ENCODE measurements around the gene EDA.
A peak's percentile ranks its signal among the peaks of the same experiment; 100 is the strongest.

EDA gene

DNA sequence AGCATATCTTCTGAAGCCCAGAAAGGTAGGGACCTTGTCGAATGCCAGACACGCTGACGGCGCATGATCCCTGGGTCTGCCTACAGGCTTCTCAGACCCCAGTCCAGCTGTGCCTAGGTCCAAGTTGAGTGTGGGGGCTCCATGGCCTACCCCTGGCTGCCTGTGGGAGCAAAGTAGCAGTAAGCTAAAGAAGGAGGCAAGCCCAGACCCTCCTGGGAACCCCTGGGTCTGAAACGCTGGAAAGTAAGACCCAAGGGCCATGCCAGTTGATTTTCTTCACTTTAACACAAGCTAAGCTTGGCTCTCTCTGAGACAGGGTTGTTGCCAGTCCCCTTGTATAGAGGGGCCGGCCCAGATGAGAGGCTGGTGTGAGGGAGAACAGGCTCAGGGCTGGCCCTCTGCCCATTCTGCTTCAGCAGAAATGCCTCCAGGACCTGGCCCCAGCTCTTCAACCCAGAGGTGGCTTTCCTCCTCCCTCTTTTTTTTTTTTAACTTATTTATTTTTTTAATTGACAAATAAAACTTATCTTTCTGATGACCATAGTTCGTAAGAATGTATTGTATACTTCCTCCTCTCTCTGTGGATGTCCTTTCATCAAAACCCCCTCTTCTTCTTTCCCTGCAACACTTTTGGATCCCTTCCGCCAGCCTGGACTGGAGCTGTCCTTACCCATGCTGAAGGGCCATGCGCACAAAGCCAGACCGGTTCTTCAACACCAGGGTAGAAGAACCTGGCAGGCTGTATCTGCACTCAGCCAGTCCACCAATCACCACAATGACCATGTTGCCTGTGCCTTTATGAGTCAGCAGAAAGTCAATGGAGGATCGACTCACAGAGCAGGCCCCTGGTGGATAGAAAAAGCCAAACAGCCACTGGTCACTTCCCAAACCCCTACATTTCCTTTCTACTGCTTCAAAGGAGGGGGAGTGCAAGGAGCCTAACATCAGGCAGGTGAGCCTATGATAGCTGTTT lies 426.8 kb downstream of the EDA start:
- peak; percentile 34 to 44 for DNase-seq (ENCODE audit: low read depth in 2 of 2)
- H3K4me3 ChIP-seq (replicated peaks in 1 of 2; ENCODE audit: low read depth in 2 of 2, low read length in 2 of 2) = no peak overlapping the region
- TF ChIP-seq, protein P1, sequence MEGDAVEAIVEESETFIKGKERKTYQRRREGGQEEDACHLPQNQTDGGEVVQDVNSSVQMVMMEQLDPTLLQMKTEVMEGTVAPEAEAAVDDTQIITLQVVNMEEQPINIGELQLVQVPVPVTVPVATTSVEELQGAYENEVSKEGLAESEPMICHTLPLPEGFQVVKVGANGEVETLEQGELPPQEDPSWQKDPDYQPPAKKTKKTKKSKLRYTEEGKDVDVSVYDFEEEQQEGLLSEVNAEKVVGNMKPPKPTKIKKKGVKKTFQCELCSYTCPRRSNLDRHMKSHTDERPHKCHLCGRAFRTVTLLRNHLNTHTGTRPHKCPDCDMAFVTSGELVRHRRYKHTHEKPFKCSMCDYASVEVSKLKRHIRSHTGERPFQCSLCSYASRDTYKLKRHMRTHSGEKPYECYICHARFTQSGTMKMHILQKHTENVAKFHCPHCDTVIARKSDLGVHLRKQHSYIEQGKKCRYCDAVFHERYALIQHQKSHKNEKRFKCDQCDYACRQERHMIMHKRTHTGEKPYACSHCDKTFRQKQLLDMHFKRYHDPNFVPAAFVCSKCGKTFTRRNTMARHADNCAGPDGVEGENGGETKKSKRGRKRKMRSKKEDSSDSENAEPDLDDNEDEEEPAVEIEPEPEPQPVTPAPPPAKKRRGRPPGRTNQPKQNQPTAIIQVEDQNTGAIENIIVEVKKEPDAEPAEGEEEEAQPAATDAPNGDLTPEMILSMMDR (IDR thresholded peaks at IDR 0.05; ENCODE audit: low read depth, low read length) = peak; percentile 10

DNA sequence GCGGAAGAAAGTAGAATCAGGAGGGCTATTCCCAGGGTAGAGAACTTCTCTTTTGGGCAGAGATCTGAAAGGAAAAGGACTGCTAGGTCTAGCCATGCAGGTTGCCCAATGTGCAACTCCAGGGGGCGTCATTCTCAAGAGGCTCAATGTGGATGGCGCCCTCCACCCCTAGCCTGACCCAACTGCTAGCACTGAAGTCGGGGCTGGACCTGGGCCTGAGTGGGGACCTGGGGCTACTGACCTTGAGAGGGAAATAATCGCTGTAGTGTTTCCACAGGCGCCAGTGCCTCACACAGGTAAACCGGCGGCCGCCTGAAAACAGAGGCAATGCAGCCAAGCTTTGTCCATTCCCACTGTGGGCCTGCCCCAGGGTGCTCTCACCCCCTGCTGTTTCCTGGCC lies 427.8 kb downstream of the EDA start:
- TF ChIP-seq, protein P1 (IDR thresholded peaks at IDR 0.05; ENCODE audit: low read depth, low read length) = no peak
- H3K4me3 ChIP-seq (replicated peaks in 1 of 2; ENCODE audit: low read depth in 2 of 2, low read length in 2 of 2) = no peak overlapping the region
- no peak for DNase-seq (ENCODE audit: low read depth in 2 of 2)

DNA sequence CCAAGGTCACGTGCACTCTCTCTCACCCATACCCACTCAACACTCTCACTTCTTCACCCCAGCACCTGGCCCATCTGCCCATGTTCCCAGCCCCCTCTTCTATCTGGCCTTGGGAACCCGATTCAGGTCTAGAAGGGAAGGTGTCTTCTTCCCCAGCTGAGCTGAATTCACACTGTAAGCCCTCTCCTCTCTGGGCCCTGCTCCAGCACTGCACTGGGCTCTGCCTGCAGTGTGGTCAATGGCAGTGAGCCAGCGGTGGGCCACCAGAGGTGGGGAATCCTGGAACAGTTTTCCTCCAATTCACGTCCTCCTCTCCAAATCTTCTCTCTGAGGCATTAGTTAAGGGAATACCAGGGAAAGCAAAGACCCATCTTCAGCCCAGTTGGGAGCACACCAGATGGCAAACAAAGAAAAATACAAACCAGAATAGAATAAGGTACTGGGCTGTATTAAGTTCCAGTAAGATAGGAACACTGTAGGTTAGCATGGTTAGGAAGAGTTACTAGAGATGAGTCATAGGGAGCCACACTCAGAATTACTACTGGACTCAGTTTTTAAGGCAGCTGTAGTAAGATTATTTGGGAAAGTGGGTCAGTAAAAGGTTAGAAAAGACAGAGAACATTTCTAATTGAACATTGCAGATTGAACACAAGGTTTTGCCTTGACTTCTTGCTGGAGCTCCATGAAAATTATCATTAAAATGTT lies 428.8 kb downstream of the EDA start:
- TF ChIP-seq, protein P1 (IDR thresholded peaks at IDR 0.05; ENCODE audit: low read depth, low read length) = no peak
- no peak overlapping the region for H3K4me3 ChIP-seq (replicated peaks in 1 of 2; ENCODE audit: low read depth in 2 of 2, low read length in 2 of 2)
- peak; percentile 40 to 46 for DNase-seq (ENCODE audit: low read depth in 2 of 2)

DNA sequence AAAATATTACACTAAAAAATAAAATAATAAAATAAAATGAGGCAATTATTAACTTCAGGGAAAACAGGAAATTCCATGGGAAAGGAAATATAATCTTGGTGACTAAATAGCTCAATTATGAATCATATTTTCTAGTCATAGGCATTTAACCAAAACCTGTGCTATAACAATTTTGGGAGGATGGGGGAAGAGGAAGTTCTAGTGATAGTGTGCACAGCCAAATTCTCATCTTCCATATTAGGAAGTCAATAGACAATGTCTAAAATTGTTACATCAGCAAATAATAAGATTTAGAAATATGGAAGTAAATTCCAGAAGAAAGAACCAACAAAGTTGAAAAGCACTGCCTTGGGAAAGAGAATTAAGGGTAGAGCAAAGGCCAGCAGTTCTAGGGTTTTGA lies 431.1 kb downstream of the EDA start:
- no peak overlapping the region for H3K4me3 ChIP-seq (replicated peaks in 1 of 2; ENCODE audit: low read depth in 2 of 2, low read length in 2 of 2)
- peak; percentile 71 to 78 for DNase-seq (ENCODE audit: low read depth in 2 of 2)
- TF ChIP-seq, protein P1 (IDR thresholded peaks at IDR 0.05; ENCODE audit: low read depth, low read length) = no peak

DNA sequence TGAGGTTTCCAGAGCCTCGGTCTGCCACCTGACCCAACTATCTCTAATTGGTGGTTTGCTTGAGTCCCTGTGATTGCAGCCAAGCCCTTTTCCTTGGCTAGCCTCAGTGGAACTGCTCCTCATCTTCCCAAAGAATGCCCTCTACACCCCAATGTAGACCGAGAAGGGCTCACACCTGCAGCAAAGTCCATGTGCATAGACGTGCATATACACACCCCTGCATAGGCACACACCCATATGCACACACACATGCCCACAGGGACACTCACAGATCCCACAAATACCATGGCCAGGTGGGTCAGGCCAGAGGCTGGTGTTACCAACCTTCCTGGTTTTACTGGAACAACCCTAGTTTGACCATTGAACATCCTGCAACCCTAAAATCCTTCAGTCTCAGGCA lies 433.5 kb downstream of the EDA start:
- DNase-seq (ENCODE audit: low read depth in 2 of 2) = no peak
- H3K4me3 ChIP-seq (replicated peaks in 1 of 2; ENCODE audit: low read depth in 2 of 2, low read length in 2 of 2) = no peak overlapping the region
- TF ChIP-seq, protein P1 (IDR thresholded peaks at IDR 0.05; ENCODE audit: low read depth, low read length) = no peak

DNA sequence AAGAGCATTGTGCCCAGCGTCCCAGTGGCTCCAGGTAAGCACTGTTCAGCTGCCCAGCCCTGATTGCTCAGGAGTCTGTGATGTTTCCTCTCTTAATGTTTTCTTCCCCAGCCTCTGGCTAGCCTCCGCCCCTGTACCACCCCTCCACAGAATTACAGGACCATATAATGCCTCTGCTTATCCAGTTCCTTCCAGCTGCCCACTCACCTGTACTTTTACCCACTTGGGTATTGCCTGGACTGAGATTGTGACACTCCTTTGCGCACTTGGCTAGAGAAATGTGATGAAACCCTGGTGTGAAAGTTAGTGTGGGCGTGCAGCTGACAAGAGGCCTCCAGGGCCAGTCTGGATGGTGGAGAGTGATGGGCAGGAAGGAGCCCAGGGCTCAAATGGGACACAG lies 434.0 kb downstream of the EDA start, which contains the start of gene AWAT2:
Gene AWAT2 (minus strand): TSS at position 14 of the 400 bp plus-strand sequence. CDS start 6 bp downstream, at position 8.
- H3K4me3 ChIP-seq (replicated peaks in 1 of 2; ENCODE audit: low read depth in 2 of 2, low read length in 2 of 2) = no peak within 1 kb of the TSS
- DNase-seq (ENCODE audit: low read depth in 2 of 2) = no peak
- TF ChIP-seq, protein P1 (IDR thresholded peaks at IDR 0.05; ENCODE audit: low read depth, low read length) = no peak

Data from cardiac fibroblast (primary cell).